ENCODE measurements around the gene TEX26.

TEX26 gene

GRCh38 chr13:31014456-31014855 is 82.0 kb downstream of the TEX26 start:
- no peak for DNase-seq

- DNase-seq, result no peak
Measured at GRCh38 chr13:31015199-31015598, 82.7 kb downstream of the TEX26 start.

GRCh38 chr13:31016342-31017325 is 84.2 kb downstream of the TEX26 start:
- DNase-seq, result no peak

- no peak for DNase-seq
Measured at GRCh38 chr13:31018511-31018910, 86.1 kb downstream of the TEX26 start.

GRCh38 chr13:31020996-31021395 is 88.5 kb downstream of the TEX26 start:
- DNase-seq, result no peak

- DNase-seq, result no peak
Measured at GRCh38 chr13:31022288-31022895, 89.9 kb downstream of the TEX26 start.

GRCh38 chr13:31022928-31023530 is 90.6 kb downstream of the TEX26 start:
- no peak for DNase-seq

Measured in activated CD4-positive, alpha-beta T cell treated with anti-CD3 and anti-CD28 coated beads, Interleukin-10, Interleukin-2, amounts not matched to agents 100 ng/mL and 50 ng/mL, durations not matched to agents 16 hours and 8 hours (primary cell).